Vagina (tissue), 2 donors: ENCODE measurements around the gene TMBIM6.

Source experiments
- POLR2AphosphoS5 ChIP-seq, 2 donors: sonication (generic); formaldehyde crosslinking; IDR thresholded peaks; one replicate each; pipeline ENCODE4 v1.9.0; 2017; ENCODE audit warnings: antibody characterized with exemption in 2 of 2, mild to moderate bottlenecking in 2 of 2, low read depth in 1 of 2; ENCODE audit not compliant: insufficient read depth in 1 of 2
- TF ChIP-seq, protein P1 (sequence below), 3 experiments: fragments of 450-650 bp in 2 of 3; fragments of 200-600 bp in 1 of 3; sonication (generic) in 1 of 3; IDR thresholded peaks; one replicate each; pipeline ENCODE4 v1.5.1; 2017 to 2019; ENCODE audit warnings: antibody characterized with exemption in 3 of 3, mild to moderate bottlenecking in 2 of 3, moderate library complexity in 2 of 3

GRCh38 chr12:49806877-49807276 lies 65.5 kb downstream of the TMBIM6 start:
- TF ChIP-seq, protein P1, sequence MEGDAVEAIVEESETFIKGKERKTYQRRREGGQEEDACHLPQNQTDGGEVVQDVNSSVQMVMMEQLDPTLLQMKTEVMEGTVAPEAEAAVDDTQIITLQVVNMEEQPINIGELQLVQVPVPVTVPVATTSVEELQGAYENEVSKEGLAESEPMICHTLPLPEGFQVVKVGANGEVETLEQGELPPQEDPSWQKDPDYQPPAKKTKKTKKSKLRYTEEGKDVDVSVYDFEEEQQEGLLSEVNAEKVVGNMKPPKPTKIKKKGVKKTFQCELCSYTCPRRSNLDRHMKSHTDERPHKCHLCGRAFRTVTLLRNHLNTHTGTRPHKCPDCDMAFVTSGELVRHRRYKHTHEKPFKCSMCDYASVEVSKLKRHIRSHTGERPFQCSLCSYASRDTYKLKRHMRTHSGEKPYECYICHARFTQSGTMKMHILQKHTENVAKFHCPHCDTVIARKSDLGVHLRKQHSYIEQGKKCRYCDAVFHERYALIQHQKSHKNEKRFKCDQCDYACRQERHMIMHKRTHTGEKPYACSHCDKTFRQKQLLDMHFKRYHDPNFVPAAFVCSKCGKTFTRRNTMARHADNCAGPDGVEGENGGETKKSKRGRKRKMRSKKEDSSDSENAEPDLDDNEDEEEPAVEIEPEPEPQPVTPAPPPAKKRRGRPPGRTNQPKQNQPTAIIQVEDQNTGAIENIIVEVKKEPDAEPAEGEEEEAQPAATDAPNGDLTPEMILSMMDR (IDR thresholded peaks at IDR 0.05) = no peak
- no peak for TF ChIP-seq POLR2AphosphoS5 (IDR thresholded peaks at IDR 0.05; ENCODE audit: insufficient read depth in 1 of 2, low read depth in 1 of 2)
